Measurements from ENCODE around the gene PLD3. TPM values are rescaled to one million over a fixed set of nuclear protein-coding genes. Genes with fewer than 3 reads are reported as not detected.

Gene PLD3
- total RNA-seq, 1 donor from 2014 or later = 353 TPM

DNA sequence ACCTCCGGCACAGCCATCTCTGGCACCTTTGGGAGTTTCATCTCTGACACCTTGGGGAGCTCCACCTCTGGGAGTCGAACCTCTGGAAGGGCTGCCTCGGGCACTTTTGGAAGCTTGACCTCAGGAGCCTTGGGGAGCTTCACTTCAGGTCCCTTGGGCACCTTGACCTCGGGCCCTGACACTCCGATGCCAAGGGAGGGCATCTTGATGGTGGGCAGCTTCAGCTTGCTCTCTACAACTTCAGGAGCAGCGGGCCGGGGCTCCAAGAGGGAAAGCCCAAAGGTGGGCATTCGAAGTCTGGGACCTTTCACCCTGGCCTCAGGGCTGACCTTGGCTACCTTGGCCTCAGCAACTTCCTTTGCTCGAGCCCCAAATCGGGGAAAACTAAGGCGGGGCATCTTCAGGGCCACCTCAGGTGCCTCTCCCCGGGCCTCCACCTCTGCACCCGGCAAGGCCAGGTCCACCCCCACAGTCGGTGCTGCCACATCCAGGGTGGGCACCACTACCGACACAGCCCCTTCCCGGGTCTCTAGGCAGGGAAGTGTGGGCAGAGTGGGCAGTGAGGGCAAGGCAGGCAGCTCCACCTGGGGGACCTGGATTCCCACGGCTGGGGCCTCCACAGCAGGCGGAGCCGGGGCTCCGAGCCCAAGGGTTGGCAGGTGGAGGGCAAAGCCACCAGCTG, 48.5 kb downstream of the PLD3 start:
- Mint-ChIP-seq H3K9me3 (ENCODE audit: low read depth) (no peaks in the 10 kb centered on the region), H3K4me3 (ENCODE audit: low read depth) (no peak overlapping the region), H3K27ac (no peak overlapping the region), H3K36me3 (ENCODE audit: insufficient read depth) (no peaks in the 10 kb centered on the region), H3K27me3 (peaks cover 41% of the 10 kb centered on the region), H3K4me1 (ENCODE audit: low read depth) (peaks cover 4% of the 10 kb centered on the region)
- TF ChIP-seq, protein P1, sequence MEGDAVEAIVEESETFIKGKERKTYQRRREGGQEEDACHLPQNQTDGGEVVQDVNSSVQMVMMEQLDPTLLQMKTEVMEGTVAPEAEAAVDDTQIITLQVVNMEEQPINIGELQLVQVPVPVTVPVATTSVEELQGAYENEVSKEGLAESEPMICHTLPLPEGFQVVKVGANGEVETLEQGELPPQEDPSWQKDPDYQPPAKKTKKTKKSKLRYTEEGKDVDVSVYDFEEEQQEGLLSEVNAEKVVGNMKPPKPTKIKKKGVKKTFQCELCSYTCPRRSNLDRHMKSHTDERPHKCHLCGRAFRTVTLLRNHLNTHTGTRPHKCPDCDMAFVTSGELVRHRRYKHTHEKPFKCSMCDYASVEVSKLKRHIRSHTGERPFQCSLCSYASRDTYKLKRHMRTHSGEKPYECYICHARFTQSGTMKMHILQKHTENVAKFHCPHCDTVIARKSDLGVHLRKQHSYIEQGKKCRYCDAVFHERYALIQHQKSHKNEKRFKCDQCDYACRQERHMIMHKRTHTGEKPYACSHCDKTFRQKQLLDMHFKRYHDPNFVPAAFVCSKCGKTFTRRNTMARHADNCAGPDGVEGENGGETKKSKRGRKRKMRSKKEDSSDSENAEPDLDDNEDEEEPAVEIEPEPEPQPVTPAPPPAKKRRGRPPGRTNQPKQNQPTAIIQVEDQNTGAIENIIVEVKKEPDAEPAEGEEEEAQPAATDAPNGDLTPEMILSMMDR (IDR thresholded peaks at IDR 0.05; ENCODE audit: unreplicated experiment) = no peak
- no peak for DNase-seq (ENCODE audit: low spot score, unreplicated experiment)

DNA sequence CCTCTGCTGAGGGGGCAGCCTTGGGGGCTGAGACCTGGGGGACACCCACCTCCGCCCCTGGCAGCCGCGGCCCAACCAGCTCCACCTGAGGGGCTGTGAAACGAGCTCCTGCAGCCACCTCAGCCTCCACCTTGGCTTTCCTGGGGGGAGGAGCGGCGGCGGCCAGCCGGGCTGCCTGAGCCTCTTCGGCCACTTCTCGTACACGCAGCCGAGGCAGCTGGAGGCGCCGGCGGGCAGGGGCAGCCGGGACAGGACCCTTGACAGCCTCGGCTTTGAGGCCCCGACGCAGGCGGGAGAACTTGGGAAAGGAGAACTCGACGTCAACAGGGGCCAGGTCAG, 49.0 kb downstream of the PLD3 start:
- Mint-ChIP-seq H3K4me1 (ENCODE audit: low read depth) (peaks cover 2% of the 10 kb centered on the region), H3K27me3 (peaks cover 41% of the 10 kb centered on the region), H3K36me3 (ENCODE audit: insufficient read depth) (no peaks in the 10 kb centered on the region), H3K27ac (no peak overlapping the region), H3K4me3 (ENCODE audit: low read depth) (no peak overlapping the region), H3K9me3 (ENCODE audit: low read depth) (no peaks in the 10 kb centered on the region)
- TF ChIP-seq, protein P1 (IDR thresholded peaks at IDR 0.05; ENCODE audit: unreplicated experiment) = no peak
- DNase-seq (ENCODE audit: low spot score, unreplicated experiment) = no peak

DNA sequence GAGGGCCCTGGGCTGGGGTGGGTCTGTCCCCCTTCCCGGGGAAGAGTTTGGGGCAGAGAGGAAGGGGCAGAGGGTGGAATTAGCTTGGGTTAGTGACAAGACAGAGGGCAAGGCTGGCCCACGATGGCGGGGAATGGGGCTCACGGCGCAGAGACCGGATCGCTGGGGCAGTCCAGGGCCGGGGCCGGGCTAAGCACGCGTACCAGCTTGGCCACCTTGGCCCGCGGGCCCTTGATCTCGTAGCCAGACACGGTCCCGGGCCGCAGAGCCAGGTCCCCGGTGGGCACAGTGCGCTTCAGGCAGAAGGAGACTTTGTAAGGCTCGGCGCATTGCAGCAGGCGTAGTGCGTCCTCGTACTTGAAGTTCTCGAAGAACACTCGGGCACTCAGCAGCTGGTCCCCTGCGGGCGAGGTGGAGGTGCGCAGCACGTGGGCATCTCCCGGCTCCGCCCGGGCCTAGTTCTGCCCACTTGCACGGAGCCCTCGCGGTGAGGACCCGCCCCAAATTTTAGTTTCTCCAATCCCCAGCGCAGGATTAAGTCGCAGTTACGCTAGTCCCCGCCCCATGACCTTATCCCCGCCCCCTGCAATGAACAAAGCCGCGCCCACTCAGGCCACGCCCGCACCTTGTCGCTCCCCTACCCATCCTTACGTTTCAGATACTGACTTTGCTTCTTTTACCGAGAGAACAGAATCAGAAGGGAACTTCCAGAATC, 50.1 kb downstream of the PLD3 start:
- Mint-ChIP-seq H3K9me3 (ENCODE audit: low read depth) (no peaks in the 10 kb centered on the region), H3K36me3 (ENCODE audit: insufficient read depth) (no peaks in the 10 kb centered on the region), H3K4me3 (ENCODE audit: low read depth) (no peak overlapping the region), H3K27ac (no peak overlapping the region), H3K4me1 (ENCODE audit: low read depth) (peaks cover 3% of the 10 kb centered on the region), H3K27me3 (peaks cover 43% of the 10 kb centered on the region)
- TF ChIP-seq, protein P1 (IDR thresholded peaks at IDR 0.05; ENCODE audit: unreplicated experiment) = no peak
- no peak for DNase-seq (ENCODE audit: low spot score, unreplicated experiment)

DNA sequence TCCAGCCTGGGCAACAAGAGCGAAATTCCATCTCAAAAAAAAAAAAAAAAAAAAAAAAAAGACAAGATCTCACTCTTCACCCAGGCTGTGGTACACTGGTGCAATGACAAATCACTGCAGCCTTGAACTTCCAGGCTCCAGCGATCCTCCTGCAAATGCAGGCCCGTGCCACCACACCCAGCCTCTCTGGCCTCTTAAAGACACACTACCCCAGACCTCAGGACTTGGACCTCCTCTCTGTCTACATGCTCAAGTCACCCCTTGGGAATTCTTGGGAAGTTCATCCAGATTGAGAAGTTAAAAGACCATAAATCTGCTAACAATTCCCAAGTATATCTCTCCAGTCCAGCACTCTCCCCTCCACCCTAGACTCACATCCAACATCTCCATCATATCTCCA, 52.1 kb downstream of the PLD3 start:
- Mint-ChIP-seq H3K9me3 (ENCODE audit: low read depth) (no peaks in the 10 kb centered on the region), H3K27ac (no peak overlapping the region)
- TF ChIP-seq, protein P1 (IDR thresholded peaks at IDR 0.05; ENCODE audit: unreplicated experiment) = no peak

DNA sequence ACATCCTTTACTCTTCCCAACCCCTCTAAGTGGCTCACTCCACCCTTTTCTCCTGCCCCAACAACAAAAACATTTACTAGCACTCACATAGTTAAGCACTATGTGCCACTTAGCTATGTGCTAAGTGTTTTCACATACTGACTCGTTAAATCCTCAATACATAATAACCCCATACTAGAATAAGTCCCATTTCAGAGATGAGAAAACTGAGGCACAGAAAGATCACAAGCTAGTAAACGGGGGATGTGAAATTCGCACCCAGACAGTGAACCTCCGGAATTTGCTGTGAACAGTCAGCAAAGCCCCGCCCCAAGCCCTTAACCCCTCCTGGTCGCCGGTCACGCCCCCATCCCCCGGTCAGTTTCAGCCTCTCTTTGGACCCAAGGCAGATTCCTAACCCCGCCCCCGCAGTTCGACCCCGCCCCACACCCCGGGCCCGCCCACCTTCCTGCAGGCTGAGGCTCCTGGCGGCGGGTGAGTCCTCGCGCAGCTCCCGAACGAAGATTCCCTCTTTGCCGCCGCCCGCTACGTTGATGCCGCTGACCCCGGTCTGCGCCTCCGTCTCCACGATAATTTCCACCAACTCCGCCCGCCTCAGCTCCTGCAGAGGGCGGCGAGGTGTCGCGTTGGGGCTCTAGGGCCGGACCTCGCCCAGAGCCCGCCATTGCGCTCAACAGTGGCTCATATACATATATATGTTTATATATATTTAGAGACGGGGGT, 54.9 kb downstream of the PLD3 start:
- TF ChIP-seq, protein P1 (IDR thresholded peaks at IDR 0.05; ENCODE audit: unreplicated experiment) = no peak
- Mint-ChIP-seq H3K4me1 (ENCODE audit: low read depth) (peaks cover 3% of the 10 kb centered on the region), H3K27me3 (peaks cover 26% of the 10 kb centered on the region), H3K9me3 (ENCODE audit: low read depth) (no peaks in the 10 kb centered on the region), H3K27ac (no peak overlapping the region), H3K4me3 (ENCODE audit: low read depth) (peak overlapping the region; percentile 71), H3K36me3 (ENCODE audit: insufficient read depth) (no peaks in the 10 kb centered on the region)
- DNase-seq (ENCODE audit: low spot score, unreplicated experiment) = peak; percentile 84

More for the DNA sequence above, 52.1 kb downstream of the PLD3 start:
- no peak for DNase-seq (ENCODE audit: low spot score, unreplicated experiment)
- peaks cover 3% of the 10 kb centered on the region for H3K4me1 Mint-ChIP-seq (ENCODE audit: low read depth)
- H3K4me3 Mint-ChIP-seq (ENCODE audit: low read depth) = no peak overlapping the region
- H3K27me3 Mint-ChIP-seq = peaks cover 43% of the 10 kb centered on the region
- no peaks in the 10 kb centered on the region for H3K36me3 Mint-ChIP-seq (ENCODE audit: insufficient read depth)

Data from progenitor cell of endocrine pancreas (in vitro differentiated cells).